SK-N-SH treated with all-trans-retinoic acid at 6 μM for 48 hours (cell line): ENCODE measurements around the gene ZBTB5.

ENCODE experiments used
- ATAC-seq: fragments of 200-7000 bp; cut with Tn5 transposase; 3 replicates; pipeline ENCODE4 v1.9.1; 2020; ENCODE audit warnings: mild to moderate bottlenecking, moderate library complexity
- ARNTL ChIP-seq: fragments of 450-650 bp; formaldehyde crosslinking; IDR thresholded peaks from 2 replicates; pipeline ENCODE4 v1.5.0; 2020; ENCODE audit warnings: low read depth, mild to moderate bottlenecking, moderate library complexity, borderline replicate concordance
- BACH2 ChIP-seq: fragments of 250-450 bp; sonication (Bioruptor Pico); IDR thresholded peaks from 2 replicates; pipeline ENCODE4 v1.9.0; 2021; ENCODE audit warnings: mild to moderate bottlenecking, borderline replicate concordance
- CREB5 ChIP-seq: fragments of 250-450 bp; sonication (Bioruptor Pico); IDR thresholded peaks from 2 replicates; pipeline ENCODE4 v1.5.1; 2020; ENCODE audit warnings: low read depth, mild to moderate bottlenecking, moderate library complexity
- CSDC2 ChIP-seq: fragments of 250-450 bp; sonication (Bioruptor Pico); IDR thresholded peaks from 2 replicates; pipeline ENCODE4 v1.5.0; 2020; ENCODE audit warnings: mild to moderate bottlenecking, moderate library complexity
- ESRRG ChIP-seq: fragments of 250-450 bp; sonication (Bioruptor Pico); IDR thresholded peaks from 2 replicates; pipeline ENCODE4 v1.6.1; 2021; ENCODE audit warnings: mild to moderate bottlenecking
- GLIS3 ChIP-seq: fragments of 250-450 bp; sonication (Bioruptor Pico); IDR thresholded peaks from 2 replicates; pipeline ENCODE4 v1.5.0; 2020; ENCODE audit warnings: mild to moderate bottlenecking, moderate library complexity
- ISL1 ChIP-seq: fragments of 250-450 bp; sonication (Bioruptor Pico); IDR thresholded peaks from 2 replicates; pipeline ENCODE4 v2.1.2; 2022; ENCODE audit warnings: mild to moderate bottlenecking, moderate library complexity
- OSR1 ChIP-seq: fragments of 250-450 bp; sonication (Bioruptor Pico); IDR thresholded peaks from 2 replicates; pipeline ENCODE4 v1.8.0; 2022; ENCODE audit warnings: moderate library complexity, mild to moderate bottlenecking, inconsistent platforms
- PATZ1 ChIP-seq: fragments of 250-450 bp; sonication (Bioruptor Pico); IDR thresholded peaks from 2 replicates; pipeline ENCODE4 v1.8.0; 2020; ENCODE audit warnings: mild to moderate bottlenecking, moderate library complexity, borderline replicate concordance
- POU6F1 ChIP-seq: fragments of 250-450 bp; sonication (Bioruptor Pico); IDR thresholded peaks from 2 replicates; pipeline ENCODE4 v1.8.0; 2021; ENCODE audit warnings: low read depth, mild to moderate bottlenecking, moderate library complexity, borderline replicate concordance
- PPARA ChIP-seq: fragments of 250-450 bp; sonication (Bioruptor Pico); IDR thresholded peaks from 2 replicates; pipeline ENCODE4 v1.5.0; 2020; ENCODE audit warnings: mild to moderate bottlenecking, borderline replicate concordance
- RARB ChIP-seq: fragments of 250-450 bp; sonication (Bioruptor Pico); IDR thresholded peaks from 2 replicates; pipeline ENCODE4 v1.8.0; 2021; ENCODE audit warnings: mild to moderate bottlenecking, moderate library complexity
- SNAI2 ChIP-seq: fragments of 250-450 bp; sonication (Bioruptor Pico); IDR thresholded peaks from 2 replicates; pipeline ENCODE4 v1.5.0; 2020; ENCODE audit warnings: mild to moderate bottlenecking, moderate library complexity
- TCF4 ChIP-seq: fragments of 250-450 bp; sonication (Bioruptor Pico); IDR thresholded peaks from 2 replicates; pipeline ENCODE4 v1.8.0; 2021; ENCODE audit warnings: mild to moderate bottlenecking, moderate library complexity, borderline replicate concordance
- TOX ChIP-seq: fragments of 250-450 bp; sonication (Bioruptor Pico); IDR thresholded peaks from 2 replicates; pipeline ENCODE4 v1.8.0; 2021; ENCODE audit warnings: mild to moderate bottlenecking, moderate library complexity, borderline replicate concordance
- ZC3H10 ChIP-seq: fragments of 250-450 bp; sonication (Bioruptor Pico); IDR thresholded peaks from 2 replicates; pipeline ENCODE4 v1.5.1; 2021; ENCODE audit warnings: mild to moderate bottlenecking, moderate library complexity
- ZFP3 ChIP-seq: fragments of 250-450 bp; sonication (Bioruptor Pico); IDR thresholded peaks from 2 replicates; pipeline ENCODE4 v1.5.0; 2020; ENCODE audit warnings: mild to moderate bottlenecking, moderate library complexity
- ZFP30 ChIP-seq: fragments of 450-650 bp; formaldehyde crosslinking; IDR thresholded peaks from 2 replicates; pipeline ENCODE4 v1.5.0; 2022; ENCODE audit warnings: mild to moderate bottlenecking, moderate library complexity
- ZNF565 ChIP-seq: fragments of 450-650 bp; formaldehyde crosslinking; conservative IDR thresholded peaks from 2 replicates; pipeline ENCODE4 v1.5.0; 2020; ENCODE audit warnings: low read depth, mild to moderate bottlenecking, moderate library complexity
- ZNF70 ChIP-seq: fragments of 450-650 bp; formaldehyde crosslinking; IDR thresholded peaks from 2 replicates; pipeline ENCODE4 v1.5.0; 2020; ENCODE audit warnings: mild to moderate bottlenecking, moderate library complexity
- ZNF8 ChIP-seq: fragments of 450-650 bp; formaldehyde crosslinking; IDR thresholded peaks from 2 replicates; pipeline ENCODE4 v1.5.0; 2020; ENCODE audit warnings: mild to moderate bottlenecking, moderate library complexity
- TF ChIP-seq, protein P1 (sequence below): fragments of 250-450 bp; sonication (Bioruptor Pico); IDR thresholded peaks from 2 replicates; pipeline ENCODE4 v1.5.0; 2020; ENCODE audit warnings: mild to moderate bottlenecking, moderate library complexity

The ZBTB5 gene

GRCh38 chr9:37447111-37447510, 18.1 kb downstream of the ZBTB5 start:
- TF ChIP-seq TOX (CRISPR knock-in tag) (no peak), ZFP3 (CRISPR knock-in tag) (no peak), ZNF70 (CRISPR knock-in tag) (no peak), ZNF8 (CRISPR knock-in tag) (no peak), OSR1 (no peak), RARB (CRISPR knock-in tag) (no peak), CREB5 (CRISPR knock-in tag) (no peak), ZFP30 (CRISPR knock-in tag) (no peak), GLIS3 (CRISPR knock-in tag) (no peak), ARNTL (CRISPR knock-in tag) (no peak)
- no peak for ATAC-seq

GRCh38 chr9:37446401-37446800, 18.8 kb downstream of the ZBTB5 start:
- no peak for ATAC-seq
- TF ChIP-seq ZFP30 (CRISPR knock-in tag) (no peak), BACH2 (no peak), TCF4 (CRISPR knock-in tag) (no peak), ZC3H10 (CRISPR knock-in tag) (no peak), ZNF70 (CRISPR knock-in tag) (no peak), ISL1 (CRISPR knock-in tag) (no peak), PATZ1 (CRISPR knock-in tag) (no peak), CREB5 (CRISPR knock-in tag) (no peak), RARB (CRISPR knock-in tag) (no peak), SNAI2 (CRISPR knock-in tag) (no peak), GLIS3 (CRISPR knock-in tag) (no peak), PPARA (no peak), ESRRG (CRISPR knock-in tag) (no peak)
- TF ChIP-seq, protein P1, sequence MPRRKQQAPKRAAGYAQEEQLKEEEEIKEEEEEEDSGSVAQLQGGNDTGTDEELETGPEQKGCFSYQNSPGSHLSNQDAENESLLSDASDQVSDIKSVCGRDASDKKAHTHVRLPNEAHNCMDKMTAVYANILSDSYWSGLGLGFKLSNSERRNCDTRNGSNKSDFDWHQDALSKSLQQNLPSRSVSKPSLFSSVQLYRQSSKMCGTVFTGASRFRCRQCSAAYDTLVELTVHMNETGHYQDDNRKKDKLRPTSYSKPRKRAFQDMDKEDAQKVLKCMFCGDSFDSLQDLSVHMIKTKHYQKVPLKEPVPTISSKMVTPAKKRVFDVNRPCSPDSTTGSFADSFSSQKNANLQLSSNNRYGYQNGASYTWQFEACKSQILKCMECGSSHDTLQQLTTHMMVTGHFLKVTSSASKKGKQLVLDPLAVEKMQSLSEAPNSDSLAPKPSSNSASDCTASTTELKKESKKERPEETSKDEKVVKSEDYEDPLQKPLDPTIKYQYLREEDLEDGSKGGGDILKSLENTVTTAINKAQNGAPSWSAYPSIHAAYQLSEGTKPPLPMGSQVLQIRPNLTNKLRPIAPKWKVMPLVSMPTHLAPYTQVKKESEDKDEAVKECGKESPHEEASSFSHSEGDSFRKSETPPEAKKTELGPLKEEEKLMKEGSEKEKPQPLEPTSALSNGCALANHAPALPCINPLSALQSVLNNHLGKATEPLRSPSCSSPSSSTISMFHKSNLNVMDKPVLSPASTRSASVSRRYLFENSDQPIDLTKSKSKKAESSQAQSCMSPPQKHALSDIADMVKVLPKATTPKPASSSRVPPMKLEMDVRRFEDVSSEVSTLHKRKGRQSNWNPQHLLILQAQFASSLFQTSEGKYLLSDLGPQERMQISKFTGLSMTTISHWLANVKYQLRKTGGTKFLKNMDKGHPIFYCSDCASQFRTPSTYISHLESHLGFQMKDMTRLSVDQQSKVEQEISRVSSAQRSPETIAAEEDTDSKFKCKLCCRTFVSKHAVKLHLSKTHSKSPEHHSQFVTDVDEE (CRISPR knock-in tag): no peak
- TF ChIP-seq, all 23 proteins: peak for 0

GRCh38 chr9:37445832-37446231, 19.4 kb downstream of the ZBTB5 start:
- no peak for ATAC-seq
- TF ChIP-seq OSR1: no peak
- no peak for TF ChIP-seq SNAI2 (CRISPR knock-in tag)
- no peak for TF ChIP-seq ZFP3 (CRISPR knock-in tag)
- no peak for TF ChIP-seq TOX (CRISPR knock-in tag)
- TF ChIP-seq ZNF565: no peak
- no peak for TF ChIP-seq ZNF8 (CRISPR knock-in tag)
- TF ChIP-seq ISL1 (CRISPR knock-in tag): no peak
- TF ChIP-seq CSDC2 (CRISPR knock-in tag): no peak
- no peak for TF ChIP-seq ARNTL (CRISPR knock-in tag)
- TF ChIP-seq, protein P1 (CRISPR knock-in tag): no peak
- TF ChIP-seq PPARA: no peak
- no peak for TF ChIP-seq ZFP30 (CRISPR knock-in tag)
- TF ChIP-seq RARB (CRISPR knock-in tag): no peak
- TF ChIP-seq ZC3H10 (CRISPR knock-in tag): no peak
- no peak for TF ChIP-seq BACH2
- TF ChIP-seq PATZ1 (CRISPR knock-in tag): no peak
- TF ChIP-seq POU6F1 (CRISPR knock-in tag): no peak
- no peak for TF ChIP-seq TCF4 (CRISPR knock-in tag)
